Measurements from ENCODE around the gene SLC29A2.
A peak's percentile ranks its signal among the peaks of the same experiment; 100 is the strongest.
"Not testable (repeated sequence)": the region's sequence is repeated elsewhere in the genome, so short reads cannot be mapped to it uniquely, and the experiment has no call there.

SLC29A2 gene

DNA sequence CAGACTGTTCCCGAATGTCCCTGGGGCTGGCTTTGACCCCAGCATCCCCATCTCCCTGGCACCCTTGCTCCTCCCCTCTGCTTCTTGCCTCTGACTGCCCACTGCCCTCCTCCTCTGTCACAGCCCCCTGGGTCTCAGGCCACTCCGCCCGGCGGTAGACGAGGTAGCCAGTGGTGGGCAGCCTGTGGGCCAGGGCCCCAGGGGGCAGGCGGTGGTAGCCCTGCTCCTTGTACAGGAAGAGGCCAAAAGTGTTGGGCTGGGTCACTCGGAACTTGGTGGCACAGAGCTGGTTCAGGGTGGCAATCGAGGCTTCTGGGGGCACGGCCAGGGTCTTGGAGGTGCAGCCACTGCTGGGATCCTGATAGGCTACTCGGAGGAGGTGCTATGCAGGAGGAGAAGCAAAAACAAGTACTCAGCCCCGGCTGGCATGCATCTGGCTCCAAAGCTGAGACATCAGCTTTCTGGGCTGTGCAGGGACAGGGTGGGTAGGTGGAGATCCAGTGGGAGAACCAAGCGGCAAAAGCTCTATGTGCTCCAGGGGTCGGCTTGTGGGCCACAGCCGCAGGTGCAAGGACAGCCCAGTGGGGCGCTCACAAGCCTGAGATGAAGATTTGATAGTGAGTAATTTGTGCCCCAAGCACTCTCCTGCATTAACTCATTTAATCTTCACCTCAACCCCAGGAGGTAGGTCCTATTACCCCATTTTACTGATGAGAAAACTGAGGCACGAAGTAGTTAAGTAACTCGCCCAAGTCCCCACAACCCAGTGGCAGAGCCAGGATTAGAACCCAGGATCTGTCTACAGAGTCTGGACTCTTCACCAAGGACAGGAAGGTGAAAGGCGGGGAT lies 39.0 kb downstream of the SLC29A2 start:
- DNase-seq = no peak

DNA sequence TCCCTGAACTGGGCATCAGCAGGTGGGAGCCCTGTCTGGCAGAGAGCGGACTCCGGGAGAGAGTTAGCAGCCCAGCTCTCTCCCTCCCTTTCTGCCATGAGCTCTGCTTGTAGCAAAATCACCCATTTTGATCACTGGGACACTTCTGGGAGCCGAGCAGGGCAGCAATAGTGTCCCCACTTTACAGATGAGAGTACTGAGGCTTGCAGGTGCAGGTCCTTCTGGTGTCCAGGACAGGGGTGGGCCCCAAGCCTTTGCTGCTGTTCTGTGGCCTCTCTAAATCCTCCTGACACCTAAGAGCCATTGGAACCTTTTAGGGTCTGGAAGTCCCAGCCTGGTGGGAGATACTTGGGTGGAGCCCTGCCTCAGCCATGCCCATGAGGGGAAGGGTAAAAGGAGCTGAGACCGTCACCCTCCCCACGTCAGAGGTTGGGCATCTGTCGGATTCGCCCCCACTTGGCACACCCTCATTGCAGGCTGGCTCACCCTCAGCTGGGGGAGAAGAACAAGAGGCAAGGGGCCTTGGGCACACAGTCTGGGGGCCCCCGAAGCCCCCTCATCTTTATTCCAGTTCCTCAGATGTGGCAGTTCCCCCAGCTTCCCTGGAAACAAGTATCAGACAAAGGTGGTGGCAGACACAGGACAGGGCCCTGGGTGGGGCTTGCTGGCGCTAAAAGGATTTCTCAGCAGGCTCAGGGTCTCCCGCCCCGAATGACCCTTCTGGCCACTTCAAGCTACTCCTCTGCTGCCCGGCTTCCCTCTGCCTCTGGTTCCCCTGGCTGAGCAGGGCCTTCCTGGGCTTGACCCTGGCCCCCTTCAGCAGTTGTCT lies 39.8 kb downstream of the SLC29A2 start:
- no peak for DNase-seq

DNA sequence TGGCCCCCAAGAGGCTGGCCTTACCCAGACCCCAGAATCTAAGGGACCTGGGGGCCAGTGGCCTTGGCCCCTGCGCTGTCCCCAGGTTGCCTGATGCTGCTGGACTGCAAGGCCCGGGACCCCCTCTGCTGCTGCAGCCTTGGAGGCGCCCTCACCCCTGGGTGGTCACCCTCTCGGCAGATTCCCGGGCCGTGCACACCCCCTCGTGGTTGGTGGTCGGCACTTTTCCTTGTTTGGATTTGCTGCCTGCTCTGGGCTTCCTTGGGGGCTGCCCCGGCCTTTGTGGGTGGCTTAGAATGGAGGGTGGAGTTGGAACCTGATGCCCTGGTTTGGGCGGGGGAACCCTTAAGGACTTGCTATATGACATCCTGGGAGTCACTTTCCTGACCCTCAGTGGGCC lies 40.6 kb downstream of the SLC29A2 start:
- DNase-seq = no peak

DNA sequence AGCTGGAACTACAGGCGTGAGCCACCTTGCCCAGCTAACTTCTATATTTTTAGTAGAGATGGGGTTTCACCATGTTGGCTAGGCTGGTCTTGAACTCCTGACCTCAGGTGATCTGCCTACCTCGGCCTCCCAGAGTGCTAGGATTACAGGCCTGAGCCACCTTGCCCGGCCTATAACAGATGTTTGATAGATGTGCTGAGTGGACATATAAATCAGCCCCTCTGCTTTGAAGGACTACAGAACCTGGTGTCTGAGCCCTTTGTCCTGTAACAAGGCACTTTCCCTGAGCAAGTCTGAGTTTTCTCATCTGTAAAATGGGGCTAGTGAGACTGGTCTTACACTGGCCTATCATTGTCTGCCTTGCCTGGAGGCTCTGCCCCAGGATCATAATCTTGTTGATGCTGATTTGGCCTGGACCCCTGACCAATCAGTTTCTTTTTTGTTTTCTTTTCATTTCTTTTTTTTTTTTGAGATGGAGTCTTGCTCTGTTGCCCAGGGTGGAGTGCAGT lies 42.3 kb downstream of the SLC29A2 start:
- DNase-seq = no peak

DNA sequence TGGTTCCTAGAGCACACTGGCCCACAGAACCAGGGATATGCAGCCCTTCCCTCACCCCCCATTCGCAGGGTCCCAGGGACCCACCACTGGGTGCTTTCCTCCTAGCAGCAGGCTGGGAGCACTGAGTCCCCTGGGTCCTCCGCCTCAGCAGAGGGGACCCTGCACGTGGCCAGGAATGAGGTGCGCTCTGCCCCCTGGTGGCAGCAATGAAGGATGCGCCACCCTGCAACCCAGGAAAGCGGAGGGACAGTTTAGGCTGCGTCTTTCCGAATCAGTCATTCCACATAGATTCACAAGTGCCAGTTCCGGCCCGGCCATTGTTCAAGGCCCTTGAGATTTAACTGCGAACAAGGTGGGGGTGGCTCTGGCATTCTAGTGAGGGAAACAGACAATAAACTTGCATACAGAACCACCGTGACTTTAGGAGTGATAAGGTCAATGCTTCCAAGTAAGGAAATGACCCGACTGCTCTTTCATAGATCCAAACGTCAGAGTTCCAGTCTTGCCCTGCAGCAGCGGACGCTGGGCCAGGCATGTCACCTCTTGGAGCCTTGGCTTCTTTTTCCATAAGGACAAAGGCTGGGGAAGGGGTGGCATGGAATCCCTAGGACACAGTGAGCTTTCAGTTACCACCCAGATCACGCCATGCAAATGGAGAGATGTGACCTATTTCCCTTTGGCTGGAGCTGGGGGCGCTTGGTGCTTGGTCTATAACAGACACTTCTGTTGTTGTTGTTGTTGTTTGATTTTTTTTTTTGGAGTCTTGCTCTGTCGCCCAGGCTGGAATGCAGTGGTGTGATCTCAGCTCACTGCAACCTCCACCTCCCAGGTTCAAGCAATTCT lies 43.0 kb downstream of the SLC29A2 start:
- peak; percentile 90 for DNase-seq

DNA sequence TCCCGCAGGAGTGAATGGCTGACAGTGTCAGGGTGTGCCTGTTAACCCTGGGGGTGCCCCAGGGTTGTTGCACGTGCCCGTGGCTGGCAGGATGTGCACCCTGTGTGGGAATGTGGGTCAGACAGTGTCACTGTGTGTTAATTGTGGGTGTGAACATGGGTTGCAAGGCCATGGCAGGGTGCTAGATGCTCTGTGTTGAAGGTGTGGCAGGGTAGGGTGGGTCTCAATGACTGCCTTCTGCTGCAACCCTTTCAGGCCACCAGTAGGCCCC lies 43.6 kb downstream of the SLC29A2 start:
- no peak for DNase-seq

DNA sequence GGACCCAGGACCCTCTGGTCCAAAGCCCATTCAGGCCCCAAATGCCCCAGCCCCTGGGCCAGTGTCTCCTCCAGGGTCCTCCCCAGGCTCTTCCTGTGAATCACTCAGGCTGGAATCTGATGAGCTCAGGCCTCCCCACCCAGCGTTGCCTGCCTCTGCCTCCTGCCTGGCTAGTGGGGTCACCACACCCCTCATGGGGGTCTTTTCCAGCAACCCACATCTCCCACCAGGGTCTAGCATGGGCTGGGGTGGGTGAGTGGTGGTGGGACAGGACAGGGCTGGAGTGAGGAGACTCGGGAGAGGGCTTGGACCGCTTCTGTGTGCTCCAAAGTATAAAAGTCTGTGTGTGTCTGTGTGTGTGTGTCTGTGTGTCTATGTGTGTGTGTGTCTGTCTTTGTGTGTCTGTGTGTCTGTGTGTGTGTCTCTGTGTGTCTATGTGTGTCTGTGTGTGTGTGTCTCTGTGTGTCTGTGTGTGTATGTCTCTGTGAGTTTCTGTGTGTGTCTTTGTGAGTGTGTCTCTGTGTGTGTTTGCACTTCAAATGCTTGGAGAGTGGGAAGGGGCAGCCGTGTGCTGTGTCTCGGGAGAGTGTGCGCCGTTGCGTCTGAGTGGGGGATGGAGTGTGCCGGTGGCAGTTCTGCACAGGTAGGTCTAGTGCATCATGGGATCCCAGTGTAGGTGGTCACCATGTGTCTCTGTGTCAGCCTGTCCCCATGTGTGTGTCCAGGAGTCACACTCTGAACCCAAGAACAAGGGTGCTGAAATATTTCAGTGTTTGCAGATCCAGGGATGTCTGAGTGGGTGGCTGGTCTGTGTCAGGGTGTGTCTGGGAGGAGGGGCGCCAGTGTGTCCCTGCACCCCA lies 44.2 kb downstream of the SLC29A2 start:
- no peak for DNase-seq

DNA sequence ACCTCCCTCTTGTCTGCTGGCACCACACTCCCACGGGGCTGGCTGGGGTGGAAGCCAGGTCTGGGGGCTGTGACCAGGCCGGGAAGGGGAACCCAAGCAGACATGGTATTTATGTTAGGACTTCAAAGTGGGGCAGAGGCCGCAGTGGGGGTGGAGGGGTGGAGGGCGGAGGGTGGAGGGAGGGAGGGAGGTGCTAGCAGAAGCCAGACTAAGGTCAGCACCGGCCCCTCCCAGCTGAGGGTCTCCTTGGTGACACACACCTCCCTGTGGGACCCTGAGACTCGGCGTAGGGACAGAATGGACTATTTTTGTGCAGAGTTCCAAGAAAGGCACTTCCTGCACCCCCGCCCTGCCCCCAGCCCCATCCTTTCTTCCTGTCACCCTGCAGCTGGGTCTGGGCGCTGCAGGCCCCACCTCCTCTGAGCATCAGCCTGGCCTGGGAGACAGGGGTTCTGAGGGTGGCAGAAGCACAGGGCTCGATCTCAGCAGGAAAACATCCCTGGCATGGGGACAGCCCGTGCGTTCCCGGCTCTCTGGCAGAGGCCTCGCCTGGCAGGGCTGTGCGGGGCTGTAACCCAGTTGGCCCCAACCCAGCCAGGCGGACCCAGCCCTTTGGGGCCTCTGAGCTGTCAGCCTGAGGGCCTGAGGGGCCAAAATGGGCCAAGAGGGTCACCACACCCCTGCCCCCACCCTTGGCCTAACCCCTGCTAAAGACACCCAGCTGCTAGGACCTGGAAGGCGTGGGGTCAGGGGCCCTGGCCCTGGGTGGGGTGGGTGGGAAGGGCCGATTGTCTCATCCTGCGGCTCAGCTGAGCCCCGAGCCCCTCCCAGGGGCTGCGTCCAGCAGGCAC lies 45.1 kb downstream of the SLC29A2 start:
- no peak for DNase-seq

DNA sequence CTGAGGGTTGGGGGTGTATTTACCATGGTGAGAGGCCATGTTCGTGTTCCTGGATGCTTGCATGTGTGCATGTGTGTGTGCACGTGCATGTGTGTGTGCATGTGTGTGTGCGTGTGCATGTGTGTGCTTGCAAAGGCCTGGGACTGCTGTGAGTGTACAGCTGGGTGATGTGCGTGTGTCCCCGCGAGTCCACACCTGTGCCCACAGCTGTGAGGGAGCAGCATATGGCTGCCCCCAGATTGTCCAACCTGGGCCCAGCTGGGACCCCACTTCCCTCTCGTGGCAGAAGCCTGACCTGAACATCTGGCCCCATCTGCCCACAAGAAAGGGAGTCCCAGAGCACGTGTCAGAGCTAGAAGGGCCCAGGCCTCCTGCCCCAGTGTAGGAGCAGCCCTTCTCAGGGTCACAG lies 46.3 kb downstream of the SLC29A2 start:
- DNase-seq = peak; percentile 45

DNA sequence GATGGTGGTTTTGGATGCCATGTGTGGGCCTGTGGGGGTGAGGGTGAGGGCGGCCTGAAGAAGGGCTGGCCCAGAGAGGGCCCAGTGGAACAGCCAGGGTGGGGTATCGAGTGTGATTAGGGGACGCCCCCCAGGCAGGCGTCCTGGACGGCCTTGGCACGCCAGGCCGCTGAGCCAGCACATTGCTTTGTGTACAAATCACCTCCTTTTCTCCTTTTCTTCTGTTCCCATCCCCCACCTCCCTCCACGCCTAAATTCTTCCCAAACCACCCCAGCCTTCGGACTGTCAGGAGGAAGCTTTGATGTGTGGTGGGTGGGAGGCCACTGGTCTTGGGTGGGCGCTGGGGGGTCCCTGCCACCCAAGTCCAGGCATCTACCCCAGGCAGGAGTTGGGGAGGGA lies 46.9 kb downstream of the SLC29A2 start:
- no peak for DNase-seq

DNA sequence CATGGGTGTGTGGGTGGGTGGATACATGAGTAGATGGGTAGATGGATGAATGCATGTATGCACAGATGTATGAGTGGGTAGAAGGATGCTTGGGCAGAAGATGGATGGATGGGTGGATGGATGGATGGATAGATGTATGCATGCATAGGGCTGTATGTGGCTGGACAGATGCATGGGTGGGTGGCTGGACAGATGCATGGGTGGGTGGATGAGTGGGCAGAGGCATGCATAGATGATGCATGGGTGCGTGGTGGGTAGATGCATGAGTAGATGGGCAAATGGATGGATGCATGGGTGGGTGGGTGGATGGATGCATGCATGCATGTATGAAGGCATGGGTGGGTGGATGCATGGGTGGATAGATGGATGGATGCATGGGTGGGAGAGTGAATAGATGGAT lies 47.9 kb downstream of the SLC29A2 start:
- DNase-seq = no peak

DNA sequence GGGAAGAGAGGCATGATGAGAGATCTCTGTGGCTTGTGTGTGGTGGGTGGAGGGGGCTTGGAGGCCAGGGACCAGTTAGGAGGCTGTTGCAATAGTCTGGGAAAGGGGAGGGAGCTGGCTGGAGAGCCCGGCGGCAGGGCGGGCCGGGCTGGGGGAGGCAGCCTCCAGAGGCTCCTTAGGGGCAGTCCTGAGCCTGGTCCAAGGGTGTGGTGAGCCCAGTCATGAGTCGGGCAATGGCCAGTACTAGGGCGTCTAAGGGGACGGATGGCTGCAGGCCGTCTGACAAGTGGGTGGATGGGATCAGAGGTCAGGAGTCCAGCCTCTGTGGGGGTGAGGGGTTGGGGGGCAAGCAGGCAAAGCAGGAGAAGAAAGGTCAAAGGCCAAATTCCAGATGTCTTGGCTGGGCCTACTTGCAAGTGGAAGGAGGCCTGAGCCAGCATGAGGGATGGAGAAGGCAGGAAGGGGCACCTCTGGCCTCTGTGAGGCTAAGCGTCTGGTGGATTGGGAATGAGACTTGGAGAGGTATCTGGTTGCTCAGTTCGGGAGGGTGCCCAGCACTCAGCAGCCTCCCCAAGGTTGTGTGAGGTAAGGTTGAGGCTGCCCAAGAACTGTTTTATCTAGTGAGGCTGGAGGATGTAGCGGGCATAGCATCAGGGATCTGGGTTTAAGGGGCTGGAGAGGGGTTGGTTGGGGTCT lies 48.7 kb downstream of the SLC29A2 start:
- DNase-seq = no peak

DNA sequence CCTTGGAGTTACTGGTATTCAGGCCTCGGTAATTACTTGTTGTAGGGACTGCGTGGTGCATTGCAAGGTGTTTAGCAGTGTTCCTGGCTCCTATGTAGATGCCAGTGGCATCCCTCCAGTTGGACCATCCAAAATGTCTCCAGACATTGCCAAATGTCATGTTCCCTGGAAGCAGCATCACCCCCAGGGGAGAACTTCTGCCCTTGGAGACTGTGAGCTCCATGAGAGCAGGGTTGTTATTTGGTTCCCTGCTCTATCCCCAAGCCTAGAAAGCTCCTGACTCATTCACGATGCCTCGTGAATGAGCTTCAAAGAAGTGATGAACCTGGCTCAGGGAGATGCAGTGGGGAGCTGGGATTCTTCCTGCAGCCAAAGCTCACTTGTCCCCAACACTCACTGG lies 50.0 kb downstream of the SLC29A2 start:
- DNase-seq = no peak

DNA sequence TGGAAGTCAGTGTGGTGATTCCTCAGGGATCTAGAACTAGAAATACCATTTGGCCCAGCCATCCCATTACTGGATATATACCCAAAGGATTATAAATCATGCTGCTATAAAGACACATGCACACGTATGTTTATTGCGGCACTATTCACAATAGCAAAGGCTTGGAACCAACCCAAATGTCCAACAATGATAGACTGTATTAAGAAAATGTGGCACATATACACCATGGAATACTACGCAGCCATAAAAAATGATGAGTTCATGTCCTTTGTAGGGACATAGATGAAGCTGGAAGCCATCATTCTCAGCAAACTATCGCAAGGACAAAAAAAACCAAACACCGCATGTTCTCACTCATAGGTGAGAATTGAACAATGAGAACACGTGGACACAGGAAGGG lies 50.8 kb downstream of the SLC29A2 start:
- DNase-seq = not testable (repeated sequence)

DNA sequence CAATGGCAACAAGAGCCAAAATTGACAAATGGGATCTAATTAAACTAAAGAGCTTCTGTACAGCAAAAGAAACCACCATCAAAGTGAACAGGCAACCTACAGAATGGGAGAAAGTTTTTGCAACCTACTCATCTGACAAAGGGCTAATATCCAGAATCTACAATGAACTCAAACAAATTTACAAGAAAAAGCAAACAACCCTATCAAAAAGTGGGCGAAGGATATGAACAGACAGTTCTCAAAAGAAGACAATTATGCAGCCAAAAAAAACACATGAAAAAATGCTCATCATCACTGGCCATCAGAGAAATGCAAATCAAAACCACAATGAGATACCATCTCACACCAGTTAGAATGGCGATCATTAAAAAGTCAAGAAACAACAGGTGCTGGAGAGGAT lies 51.3 kb downstream of the SLC29A2 start:
- not testable (repeated sequence) for DNase-seq

DNA sequence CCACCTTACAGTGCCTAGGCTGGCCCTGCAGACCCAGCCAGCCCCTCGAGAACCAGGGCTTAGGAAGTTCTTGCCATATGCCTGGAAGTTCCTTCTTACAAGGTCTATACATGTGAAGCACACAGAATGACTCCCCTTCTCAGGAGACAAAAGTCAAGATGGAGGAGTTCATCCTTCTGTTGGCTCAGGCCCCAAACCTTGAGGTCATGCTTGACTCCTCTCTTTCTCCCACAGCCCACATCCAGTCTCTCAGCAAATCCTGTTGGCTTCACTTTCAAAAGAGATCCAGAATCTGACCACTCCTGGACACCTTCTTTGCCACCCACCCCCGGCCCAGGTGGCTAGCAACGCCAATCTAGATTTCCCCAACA lies 53.0 kb downstream of the SLC29A2 start:
- no peak for DNase-seq

DNA sequence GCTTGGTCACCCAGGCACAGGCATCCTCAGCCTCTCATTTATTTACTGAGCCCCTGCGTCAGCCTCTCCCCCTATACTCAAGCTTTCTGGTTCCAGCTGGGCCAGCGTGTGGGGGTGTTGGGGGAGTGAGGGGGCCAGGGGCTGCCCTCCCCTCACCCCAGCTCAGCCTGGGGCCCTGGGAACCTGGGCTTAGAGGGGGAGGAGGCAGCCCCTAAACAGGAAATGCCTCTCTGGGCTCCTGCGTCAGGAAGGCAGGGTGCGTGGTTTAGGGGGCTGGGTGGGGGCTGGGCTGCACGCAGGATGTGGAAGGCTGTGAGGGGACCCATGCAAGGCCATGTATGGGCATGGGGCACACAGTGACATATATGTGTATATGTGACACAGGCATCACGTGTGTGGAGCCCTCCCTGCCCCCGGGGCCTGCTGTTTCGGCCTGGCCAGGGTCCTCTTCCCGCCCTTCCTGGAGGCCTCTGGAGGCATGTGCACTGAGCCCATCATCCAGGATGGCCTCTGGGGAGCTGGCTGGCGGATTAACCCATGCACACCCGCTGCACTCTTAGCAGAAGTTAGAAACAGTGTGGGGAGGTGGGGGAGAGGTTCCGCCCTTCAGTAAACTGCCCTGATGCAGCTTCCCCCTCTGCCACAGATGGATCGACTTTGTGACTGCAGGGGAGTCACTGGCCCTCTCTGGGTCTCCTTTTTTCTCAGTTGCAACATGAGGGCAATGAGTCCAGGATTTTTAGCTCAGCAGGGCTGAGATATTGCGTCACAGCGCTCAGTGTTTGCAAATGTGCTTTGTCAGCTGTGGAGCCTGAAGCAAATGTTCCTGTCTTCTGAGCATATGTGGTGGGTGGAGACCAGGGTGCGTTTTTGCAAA lies 53.6 kb downstream of the SLC29A2 start:
- peak; percentile 79 for DNase-seq

DNA sequence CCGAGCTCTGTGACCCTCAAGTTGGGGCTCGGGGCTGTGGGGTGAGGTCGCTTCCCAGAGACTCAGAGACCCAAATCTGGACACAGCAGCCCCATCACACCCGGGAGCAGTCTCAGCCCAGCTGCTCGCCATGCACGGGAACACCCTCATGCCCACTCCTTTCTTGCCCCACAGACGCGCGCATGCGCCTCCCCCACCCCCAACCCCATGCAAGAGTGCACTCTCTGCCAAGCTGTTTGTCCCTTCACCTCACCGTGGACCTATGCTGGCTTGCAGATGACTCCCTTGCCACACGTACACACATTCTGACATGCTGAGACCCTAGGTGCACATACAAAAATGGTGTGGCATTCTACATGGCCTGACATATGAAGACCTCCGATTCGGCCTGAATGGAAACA lies 54.2 kb downstream of the SLC29A2 start:
- peak; percentile 30 for DNase-seq

DNA sequence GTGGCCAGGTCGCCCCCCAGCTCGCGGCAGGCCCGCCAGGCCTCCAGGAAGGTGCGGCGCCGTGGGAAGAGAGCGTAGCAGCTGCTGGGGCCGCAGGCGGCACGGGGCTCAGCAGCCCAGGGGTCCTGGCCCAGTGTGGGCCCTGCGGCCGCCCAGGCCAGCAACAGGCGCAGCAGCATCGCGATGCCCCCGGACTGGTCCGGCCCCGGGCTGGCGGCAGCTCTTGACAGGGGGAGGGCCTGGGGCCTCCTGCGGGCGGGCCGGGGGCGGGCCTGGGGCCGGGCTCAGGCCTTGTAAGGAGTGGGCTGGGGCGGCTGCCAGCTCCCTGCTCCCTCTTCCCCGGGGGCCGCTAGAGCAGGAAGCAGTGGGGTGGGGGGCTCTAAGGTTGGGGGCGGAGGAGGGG lies 54.7 kb downstream of the SLC29A2 start, which contains the start of gene CD248:
Gene CD248 (minus strand): TSS at position 196 of the 403 bp plus-strand sequence. CDS start 17 bp downstream, at position 179.
- peak; percentile 39 for DNase-seq

All from hematopoietic multipotent progenitor cell treated with erythropoietin and hydrocortisone succinate and interleukin-3 and kit ligand, for 4 days (in vitro differentiated cells).